GM23248 (cell line): ENCODE measurements around the gene DERA.

Experiments used
- EZH2 ChIP-seq: fragments of 200-600 bp; sonication (generic); IDR thresholded peaks from 2 replicates; pipeline ENCODE4 v1.6.1; 2018; ENCODE audit warnings: antibody characterized with exemption, mild to moderate bottlenecking; ENCODE audit not compliant: insufficient read depth, poor library complexity, severe bottlenecking
- EZH2phosphoT487 ChIP-seq: fragments of 200-600 bp; sonication (generic); IDR thresholded peaks from 2 replicates; pipeline ENCODE4 v1.6.1; 2018; ENCODE audit warnings: antibody characterized with exemption, moderate library complexity, mild to moderate bottlenecking, low read depth; ENCODE audit not compliant: insufficient read depth

DNA sequence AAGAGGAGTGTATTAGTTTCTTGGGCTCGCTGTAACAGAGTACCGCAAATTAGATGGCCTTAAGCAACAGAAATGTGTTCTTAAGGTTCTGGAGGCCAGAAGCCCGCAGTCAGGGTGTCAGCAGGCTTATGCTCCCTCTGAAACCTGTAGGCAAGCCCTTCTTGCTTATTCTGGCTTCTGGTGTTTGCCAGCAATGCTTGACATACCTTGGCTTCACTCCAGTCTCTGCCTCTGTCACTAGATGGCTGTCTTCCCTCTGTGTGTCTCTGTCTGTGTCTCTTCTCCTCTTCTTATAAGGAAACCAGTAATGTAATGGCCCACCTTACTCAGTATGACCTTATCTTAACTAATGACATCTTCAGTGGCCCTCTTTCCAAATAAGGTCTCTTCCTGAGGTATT lies 85.1 kb downstream of the DERA start:
- TF ChIP-seq EZH2phosphoT487 = no peak
- TF ChIP-seq EZH2 = no peak
